ENCODE data around the gene EPHA4.

GRCh38 chr2:221473451-221473850 lies 98.7 kb downstream of the EPHA4 start:
- no peak for TF ChIP-seq CTCF (IDR thresholded peaks at IDR 0.05)
- no peak for TF ChIP-seq POLR2A (IDR thresholded peaks at IDR 0.05)

All from Peyer's patch (tissue), 4 donors.